GM18861 (cell line): ENCODE results near the gene TOR4A.
"Not testable (repeated sequence)": the region's sequence is repeated elsewhere in the genome, so short reads cannot be mapped to it uniquely, and the experiment has no call there.

ENCODE experiments used
- ATAC-seq: cut with Tn5 transposase; IDR thresholded peaks from one replicate; pipeline ENCODE4 v1.9.1; 2021; ENCODE audit not compliant: unreplicated experiment

Gene TOR4A

DNA sequence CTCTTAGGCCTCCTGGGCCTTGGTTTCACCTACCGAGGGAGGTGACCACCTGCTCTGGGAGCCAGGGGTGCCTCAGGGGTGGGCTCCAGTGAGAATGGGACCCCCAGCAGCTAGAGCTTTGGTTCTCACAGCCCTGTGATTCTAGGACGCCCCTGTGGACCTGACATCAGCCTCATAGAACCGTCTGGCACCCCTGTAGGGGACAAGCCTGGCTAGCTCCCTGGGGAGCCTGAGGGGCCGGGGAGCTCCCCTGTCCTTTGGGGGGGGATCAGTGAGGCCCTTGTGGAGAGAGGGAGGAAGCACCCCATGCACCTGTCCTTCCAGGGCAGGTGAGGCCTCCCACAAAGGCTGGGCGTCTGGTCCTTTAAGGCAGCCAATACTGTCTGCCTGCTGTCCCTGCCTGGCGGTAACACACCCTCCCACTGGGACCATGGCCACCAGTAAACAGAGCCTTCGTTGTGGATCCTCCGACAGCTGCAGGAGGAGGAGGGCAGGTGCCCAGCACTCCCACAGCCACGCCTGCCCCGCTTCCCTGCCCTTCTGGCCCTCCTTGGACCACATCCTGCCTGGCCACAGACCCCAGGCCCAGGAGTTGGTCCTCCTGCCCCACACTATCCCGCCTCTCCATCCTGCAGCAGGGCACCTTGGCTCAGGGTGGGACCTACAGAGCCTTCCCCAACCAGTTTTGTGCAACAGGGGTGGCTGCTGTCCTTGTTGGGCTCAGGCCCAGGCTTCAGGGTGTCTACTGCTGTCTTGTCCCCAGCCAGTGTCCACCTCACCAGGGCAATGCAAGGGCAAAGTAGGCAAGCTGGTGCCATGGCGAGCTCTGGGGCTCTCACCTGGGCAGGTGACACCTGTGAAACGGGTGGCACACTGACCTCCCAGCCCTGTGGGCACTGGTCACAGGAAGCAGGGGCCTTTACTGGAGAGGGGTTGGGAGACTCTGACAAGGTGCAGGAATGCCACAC is 39.5 kb upstream of the TOR4A start:
- no peak for ATAC-seq

GRCh38 chr9:137239541-137240200 is 37.9 kb upstream of the TOR4A start:
- not testable (repeated sequence) for ATAC-seq

GRCh38 chr9:137240318-137240840 is 37.1 kb upstream of the TOR4A start:
- peak; percentile 12 for ATAC-seq

DNA sequence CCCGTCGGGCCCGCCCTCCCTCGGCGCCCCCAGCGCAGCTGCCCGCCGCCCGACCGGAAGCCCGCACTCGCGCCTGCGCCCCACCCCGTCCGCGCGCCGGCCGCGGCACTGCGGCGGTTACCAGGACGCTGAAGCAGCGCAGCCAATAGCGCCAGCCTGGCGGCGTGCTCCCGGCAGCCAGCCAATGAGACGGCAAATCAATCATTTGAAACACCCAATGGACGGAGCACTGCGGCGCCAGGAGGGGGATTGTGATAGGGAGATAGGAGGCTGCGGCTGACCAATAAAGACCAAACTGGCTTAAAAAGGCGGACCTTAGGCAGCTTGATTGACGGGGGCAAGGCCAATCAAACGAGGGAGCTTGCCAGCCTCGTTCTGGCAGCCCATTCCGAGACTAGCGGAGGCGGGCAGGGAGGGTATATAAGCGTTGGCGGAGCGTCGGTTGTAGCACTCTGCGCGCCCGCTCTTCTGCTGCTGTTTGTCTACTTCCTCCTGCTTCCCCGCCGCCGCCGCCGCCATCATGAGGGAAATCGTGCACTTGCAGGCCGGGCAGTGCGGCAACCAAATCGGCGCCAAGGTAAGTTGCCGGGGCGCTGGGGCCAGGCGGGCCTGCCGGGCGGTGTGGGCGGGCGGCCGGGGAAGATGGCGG is 36.6 kb upstream of the TOR4A start, which contains the start of gene TUBB4B:
TUBB4B (plus strand) TSS at position 447 of the 649 bp plus-strand sequence; CDS start at position 521, 74 bp downstream.
- ATAC-seq: peak; percentile 68

DNA sequence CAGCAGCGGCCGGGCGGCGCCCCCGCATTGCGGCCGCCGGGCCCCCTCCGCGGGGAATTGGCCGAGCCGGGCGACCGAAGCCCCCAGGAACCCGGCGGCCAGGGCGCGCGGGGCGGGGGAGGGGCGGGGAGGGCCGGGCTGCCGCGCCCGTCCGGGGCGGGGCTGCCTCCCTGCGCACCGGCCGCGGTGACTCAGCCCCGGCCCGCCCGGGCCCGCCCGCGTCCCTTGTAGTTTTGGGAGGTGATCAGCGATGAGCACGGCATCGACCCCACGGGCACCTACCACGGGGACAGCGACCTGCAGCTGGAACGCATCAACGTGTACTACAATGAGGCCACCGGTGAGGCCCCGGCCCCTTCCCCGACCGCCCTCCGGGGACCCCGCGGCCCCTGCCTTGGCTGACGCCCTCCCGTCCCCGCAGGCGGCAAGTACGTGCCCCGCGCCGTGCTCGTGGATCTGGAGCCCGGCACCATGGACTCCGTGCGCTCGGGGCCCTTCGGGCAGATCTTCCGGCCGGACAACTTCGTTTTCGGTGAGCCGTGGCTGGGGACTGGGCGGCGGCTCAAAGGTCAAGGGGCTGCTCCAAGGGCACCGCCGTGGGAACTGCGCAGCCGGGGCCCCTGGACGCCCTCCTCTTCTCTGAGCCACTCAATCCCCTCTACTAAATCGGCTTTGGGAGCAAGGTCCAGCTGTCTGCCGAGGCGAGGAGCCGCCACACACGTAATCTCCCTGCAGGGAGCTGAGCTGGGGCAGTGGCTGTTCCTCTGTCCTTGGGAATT is 35.8 kb upstream of the TOR4A start:
- ATAC-seq: peak; percentile 1

DNA sequence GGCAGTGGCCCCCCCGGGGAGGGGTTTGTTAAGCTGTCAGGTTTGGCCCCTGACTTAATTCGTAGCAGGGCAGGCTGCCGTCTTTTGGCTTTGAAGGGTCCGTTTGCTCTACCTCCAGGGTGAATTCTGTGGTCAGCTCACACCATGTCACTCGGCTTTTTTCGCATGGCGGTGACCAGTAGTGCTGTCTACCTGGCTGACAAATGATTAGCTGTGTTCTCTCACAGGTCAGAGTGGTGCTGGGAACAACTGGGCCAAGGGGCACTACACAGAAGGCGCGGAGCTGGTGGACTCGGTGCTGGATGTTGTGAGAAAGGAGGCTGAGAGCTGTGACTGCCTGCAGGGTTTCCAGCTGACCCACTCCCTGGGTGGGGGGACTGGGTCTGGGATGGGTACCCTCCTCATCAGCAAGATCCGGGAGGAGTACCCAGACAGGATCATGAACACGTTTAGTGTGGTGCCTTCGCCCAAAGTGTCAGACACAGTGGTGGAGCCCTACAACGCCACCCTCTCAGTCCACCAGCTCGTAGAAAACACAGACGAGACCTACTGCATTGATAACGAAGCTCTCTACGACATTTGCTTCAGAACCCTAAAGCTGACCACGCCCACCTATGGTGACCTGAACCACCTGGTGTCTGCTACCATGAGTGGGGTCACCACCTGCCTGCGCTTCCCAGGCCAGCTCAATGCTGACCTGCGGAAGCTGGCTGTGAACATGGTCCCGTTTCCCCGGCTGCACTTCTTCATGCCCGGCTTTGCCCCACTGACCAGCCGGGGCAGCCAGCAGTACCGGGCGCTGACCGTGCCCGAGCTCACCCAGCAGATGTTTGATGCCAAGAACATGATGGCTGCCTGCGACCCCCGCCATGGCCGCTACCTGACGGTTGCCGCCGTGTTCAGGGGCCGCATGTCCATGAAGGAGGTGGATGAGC is 35.0 kb upstream of the TOR4A start:
- ATAC-seq: no peak

DNA sequence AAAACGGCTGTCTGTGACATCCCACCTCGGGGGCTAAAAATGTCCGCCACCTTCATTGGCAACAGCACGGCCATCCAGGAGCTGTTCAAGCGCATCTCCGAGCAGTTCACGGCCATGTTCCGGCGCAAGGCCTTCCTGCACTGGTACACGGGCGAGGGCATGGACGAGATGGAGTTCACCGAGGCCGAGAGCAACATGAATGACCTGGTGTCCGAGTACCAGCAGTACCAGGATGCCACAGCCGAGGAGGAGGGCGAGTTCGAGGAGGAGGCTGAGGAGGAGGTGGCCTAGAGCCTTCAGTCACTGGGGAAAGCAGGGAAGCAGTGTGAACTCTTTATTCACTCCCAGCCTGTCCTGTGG is 34.3 kb upstream of the TOR4A start:
- not testable (repeated sequence) for ATAC-seq

GRCh38 chr9:137243626-137244485 is 33.7 kb upstream of the TOR4A start:
- ATAC-seq: no peak

DNA sequence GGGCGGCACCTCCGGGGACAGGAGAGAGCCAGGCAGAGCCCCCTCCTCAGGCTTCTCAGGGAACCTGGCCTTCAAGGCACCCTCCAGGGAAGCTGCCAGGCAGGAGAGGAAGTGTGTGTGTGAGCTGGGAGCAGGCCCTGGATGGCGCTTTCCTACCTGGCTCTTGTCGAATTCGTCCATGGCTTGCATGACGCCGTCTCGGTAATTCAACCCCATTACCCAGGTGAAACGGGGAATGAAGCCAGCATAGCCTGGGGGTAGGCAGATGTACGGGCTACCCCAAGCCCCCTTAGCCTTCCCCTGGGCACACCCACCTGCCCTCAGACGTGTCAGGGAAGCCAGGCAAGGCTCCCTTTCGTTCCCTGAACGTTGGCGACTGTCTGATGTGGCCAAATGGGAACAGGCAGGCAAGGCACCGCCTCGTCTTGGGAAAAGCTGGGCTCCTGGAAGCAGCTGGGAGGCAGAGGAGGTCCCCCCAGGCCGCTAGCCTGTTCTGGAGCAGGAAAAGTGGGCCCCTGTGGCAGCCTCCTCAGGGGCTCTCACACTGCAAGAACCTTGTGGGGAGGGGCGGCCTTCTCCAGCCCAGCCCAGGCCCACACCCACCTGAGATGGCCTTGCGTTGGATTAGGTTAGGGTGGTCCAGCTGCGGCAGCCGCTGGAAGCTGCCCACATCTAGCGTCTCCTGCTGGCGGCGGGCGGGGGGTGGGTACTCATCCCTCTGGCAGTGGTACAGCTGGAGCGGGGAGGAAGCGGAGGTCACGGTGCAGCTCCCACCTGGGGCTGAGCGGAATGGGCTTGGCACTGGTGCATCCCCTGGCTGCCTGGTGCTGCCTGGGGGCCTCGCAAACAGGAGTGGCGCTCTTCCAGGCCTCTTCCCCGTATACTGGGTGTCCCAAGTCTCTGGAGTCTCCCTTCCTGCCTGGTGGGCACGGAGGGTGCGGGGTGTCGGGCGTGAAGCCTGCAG is 32.8 kb upstream of the TOR4A start:
- ATAC-seq: no peak

- ATAC-seq: no peak
Observed at GRCh38 chr9:137245450-137246421, 31.8 kb upstream of the TOR4A start.

DNA sequence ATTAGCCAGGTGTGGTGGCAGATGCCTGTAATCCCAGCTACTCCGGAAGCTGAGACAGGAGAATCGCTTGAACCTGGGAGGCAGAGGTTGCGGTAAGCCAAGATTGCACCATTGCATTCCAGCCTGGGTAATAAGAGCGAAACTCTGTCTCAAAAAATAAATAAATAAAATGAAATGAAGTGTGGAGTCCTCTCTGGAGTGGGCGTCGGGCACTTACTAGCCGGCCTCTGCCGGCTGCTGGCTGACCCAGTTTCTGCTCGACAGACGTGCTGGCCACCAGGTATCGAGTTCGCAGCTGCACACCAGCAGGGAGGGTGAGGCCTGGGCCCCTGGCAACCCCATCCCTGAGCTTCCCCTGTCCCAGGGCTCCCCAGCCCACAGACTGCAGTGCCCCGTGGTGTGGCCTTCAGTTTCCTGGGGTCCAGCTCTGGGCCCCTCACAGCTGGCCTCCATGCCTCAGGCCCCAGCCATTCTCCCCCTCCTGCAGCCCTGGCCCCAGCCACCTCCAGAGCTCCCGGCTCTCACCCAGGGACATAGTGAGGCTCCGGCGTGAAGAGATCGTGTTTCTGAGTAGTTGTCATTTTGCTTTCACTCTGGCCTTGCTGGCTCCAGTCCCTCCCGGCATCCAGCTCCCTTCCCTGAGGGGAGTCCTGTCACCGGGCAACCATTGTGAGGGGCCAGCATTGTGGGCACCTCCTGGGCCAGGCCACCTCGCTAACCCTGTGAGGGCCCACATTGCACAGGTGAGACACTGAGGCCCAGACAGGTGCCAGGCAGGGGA is 30.2 kb upstream of the TOR4A start:
- ATAC-seq: no peak

- ATAC-seq: no peak
Observed at GRCh38 chr9:137247916-137248175, 29.7 kb upstream of the TOR4A start.

DNA sequence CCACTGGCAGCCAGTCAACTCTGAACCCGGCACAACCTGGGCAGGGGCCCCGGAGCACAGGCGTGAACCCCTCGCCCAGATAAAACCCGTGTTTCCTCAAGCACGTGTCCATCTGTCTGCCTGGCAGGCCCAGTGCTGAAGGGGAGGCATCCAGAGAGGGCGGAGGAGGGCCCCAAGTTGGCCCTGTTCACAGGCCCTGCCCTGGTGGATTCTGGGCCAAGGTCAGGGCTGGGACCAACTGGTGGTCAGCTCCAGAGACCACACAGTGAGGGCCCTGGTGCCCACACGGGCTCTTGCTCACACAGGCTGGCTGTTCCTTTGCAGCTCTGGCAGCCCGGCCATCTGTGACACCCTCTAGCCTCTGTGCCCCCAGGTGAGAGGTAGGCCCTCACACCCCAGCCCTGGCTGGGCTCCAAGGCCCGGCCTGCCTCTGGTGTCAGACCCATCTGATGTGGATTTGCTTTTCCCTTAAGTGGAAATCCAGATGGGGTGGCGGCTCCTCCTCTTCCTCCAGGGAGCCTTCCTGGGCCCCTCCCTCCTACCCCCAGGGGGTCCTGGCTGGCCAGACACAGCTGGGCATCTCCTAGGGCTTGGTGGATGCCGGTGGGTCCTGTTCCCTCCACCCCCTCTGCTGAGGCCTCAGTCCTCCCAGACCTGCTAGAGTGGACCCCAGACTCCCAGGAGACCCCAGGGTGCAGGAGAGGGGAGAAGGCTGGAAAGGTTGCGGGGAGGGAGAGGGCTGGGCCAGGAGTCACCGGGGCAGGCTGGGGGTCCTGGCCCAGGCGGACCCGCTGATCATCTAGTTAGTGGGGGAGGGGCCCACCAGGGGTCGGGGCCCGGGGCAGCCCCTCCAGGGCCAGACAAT is 27.0 kb upstream of the TOR4A start:
- no peak for ATAC-seq

GRCh38 chr9:137251194-137251461 is 26.4 kb upstream of the TOR4A start, which contains the start of gene STPG3:
STPG3 (plus strand) TSS chr9:137251286; CDS start chr9:137251287, 1 bp downstream.
- ATAC-seq: no peak
